ENCODE data around the gene MLC1.
"Not testable (repeated sequence)": the region's sequence is repeated elsewhere in the genome, so short reads cannot be mapped to it uniquely, and the experiment has no call there.

Gene MLC1

GRCh38 chr22:50098052-50098451, 12.8 kb upstream of the MLC1 start:
- Histone ChIP-seq H3K4me3 (ENCODE audit: low read depth in 1 of 2, low read length in 2 of 2) (no peak overlapping the region), H3K27ac (ENCODE audit: low read depth, low read length) (no peak overlapping the region), H3K4me1 (ENCODE audit: insufficient read depth, low read length) (no peaks in the 10 kb centered on the region), H3K9me3 (ENCODE audit: low read length) (no peaks in the 10 kb centered on the region), H3K27me3 (ENCODE audit: control insufficient read depth in 1 of 2, insufficient read depth in 2 of 2, low read length in 2 of 2) (no peaks in the 10 kb centered on the region), H3K9ac (ENCODE audit: low read length) (no peak overlapping the region), H3K36me3 (ENCODE audit: insufficient read depth, low read length) (no peaks in the 10 kb centered on the region)

DNA sequence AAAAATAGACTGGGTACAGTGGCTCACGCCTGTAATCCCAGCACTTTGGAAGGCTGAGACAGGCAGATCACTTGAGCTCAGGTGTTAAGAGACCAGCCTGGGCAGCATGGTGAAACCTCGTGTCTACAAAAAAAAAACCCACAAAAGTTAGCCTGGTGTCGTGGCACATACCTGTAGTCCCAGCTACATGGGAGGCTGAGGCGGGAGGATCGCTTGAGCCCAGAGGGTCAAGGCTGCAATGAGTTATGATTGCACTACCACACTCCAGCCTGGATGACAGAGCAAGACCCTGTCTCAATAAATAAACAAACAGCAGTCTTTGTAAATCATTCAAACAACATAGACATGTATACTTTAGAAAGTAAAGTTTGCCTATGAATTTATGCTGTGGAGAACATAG, 7.1 kb upstream of the MLC1 start:
- no peak overlapping the region for H3K4me3 ChIP-seq (ENCODE audit: low read depth in 1 of 2, low read length in 2 of 2)
- no peaks in the 10 kb centered on the region for H3K4me1 ChIP-seq (ENCODE audit: insufficient read depth, low read length)
- H3K9ac ChIP-seq (ENCODE audit: low read length), result no peak overlapping the region
- peaks cover 10 to 13% of the 10 kb centered on the region in 2 donors for H3K27me3 ChIP-seq (ENCODE audit: control insufficient read depth in 1 of 2, insufficient read depth in 2 of 2, low read length in 2 of 2)
- no peaks in the 10 kb centered on the region for H3K9me3 ChIP-seq (ENCODE audit: low read length)
- no peak overlapping the region for H3K27ac ChIP-seq (ENCODE audit: low read depth, low read length)
- no peaks in the 10 kb centered on the region for H3K36me3 ChIP-seq (ENCODE audit: insufficient read depth, low read length)

GRCh38 chr22:50091092-50091768, 6.0 kb upstream of the MLC1 start:
- H3K9ac ChIP-seq (ENCODE audit: low read length), result no peak overlapping the region
- H3K9me3 ChIP-seq (ENCODE audit: low read length), result no peaks in the 10 kb centered on the region
- no peak overlapping the region for H3K4me3 ChIP-seq (ENCODE audit: low read depth in 1 of 2, low read length in 2 of 2)
- H3K27ac ChIP-seq (ENCODE audit: low read depth, low read length), result no peak overlapping the region
- H3K4me1 ChIP-seq (ENCODE audit: insufficient read depth, low read length), result no peaks in the 10 kb centered on the region
- H3K36me3 ChIP-seq (ENCODE audit: insufficient read depth, low read length), result no peaks in the 10 kb centered on the region
- peaks cover 11 to 16% of the 10 kb centered on the region in 2 donors for H3K27me3 ChIP-seq (ENCODE audit: control insufficient read depth in 1 of 2, insufficient read depth in 2 of 2, low read length in 2 of 2)

DNA sequence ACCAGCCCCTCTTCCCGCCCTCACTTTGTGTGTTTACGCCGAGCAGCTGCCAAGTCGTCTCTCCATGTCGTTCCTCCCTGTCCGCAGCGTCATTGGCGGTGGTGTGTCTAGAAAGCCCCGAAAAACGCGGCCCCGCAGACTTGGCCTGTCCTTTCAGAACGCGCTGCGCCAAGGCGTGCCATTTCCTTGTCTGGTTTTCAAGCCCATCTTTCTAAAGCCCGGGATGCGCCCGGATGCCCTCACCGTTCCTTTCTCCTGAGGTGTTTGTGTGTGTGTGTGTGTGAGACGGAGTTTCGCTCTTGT, 5.1 kb upstream of the MLC1 start:
- H3K27me3 ChIP-seq (ENCODE audit: control insufficient read depth in 1 of 2, insufficient read depth in 2 of 2, low read length in 2 of 2), result peaks cover 11 to 16% of the 10 kb centered on the region in 2 donors

GRCh38 chr22:50089682-50090411, 4.6 kb upstream of the MLC1 start, which contains the start of gene MOV10L1:
MOV10L1 (plus strand) TSS chr22:50090006; CDS start chr22:50090089, 83 bp downstream.
- no peak within 1 kb of the TSS for H3K4me3 ChIP-seq (ENCODE audit: low read depth in 1 of 2, low read length in 2 of 2)
- H3K9ac ChIP-seq (ENCODE audit: low read length), result no peak within 1 kb of the TSS
- H3K4me1 ChIP-seq (ENCODE audit: insufficient read depth, low read length), result no peaks in the 10 kb centered on the region
- no peaks in the 10 kb centered on the region for H3K9me3 ChIP-seq (ENCODE audit: low read length)
- H3K27ac ChIP-seq (ENCODE audit: low read depth, low read length), result no peak within 1 kb of the TSS
- H3K27me3 ChIP-seq (ENCODE audit: control insufficient read depth in 1 of 2, insufficient read depth in 2 of 2, low read length in 2 of 2), result peaks cover 11 to 16% of the 10 kb centered on the region in 2 donors
- no peaks in the 10 kb centered on the region for H3K36me3 ChIP-seq (ENCODE audit: insufficient read depth, low read length)

More for the DNA sequence above, 5.1 kb upstream of the MLC1 start:
- Histone ChIP-seq H3K4me1 (ENCODE audit: insufficient read depth, low read length) (no peaks in the 10 kb centered on the region), H3K27ac (ENCODE audit: low read depth, low read length) (no peak overlapping the region), H3K9me3 (ENCODE audit: low read length) (no peaks in the 10 kb centered on the region), H3K36me3 (ENCODE audit: insufficient read depth, low read length) (no peaks in the 10 kb centered on the region), H3K4me3 (ENCODE audit: low read depth in 1 of 2, low read length in 2 of 2) (no peak overlapping the region), H3K9ac (ENCODE audit: low read length) (no peak overlapping the region)

- Histone ChIP-seq H3K9ac (ENCODE audit: low read length) (no peak overlapping the region), H3K9me3 (ENCODE audit: low read length) (no peaks in the 10 kb centered on the region), H3K4me1 (ENCODE audit: insufficient read depth, low read length) (no peaks in the 10 kb centered on the region), H3K27me3 (ENCODE audit: control insufficient read depth in 1 of 2, insufficient read depth in 2 of 2, low read length in 2 of 2) (peaks cover 11 to 20% of the 10 kb centered on the region in 2 donors), H3K36me3 (ENCODE audit: insufficient read depth, low read length) (no peaks in the 10 kb centered on the region), H3K4me3 (ENCODE audit: low read depth in 1 of 2, low read length in 2 of 2) (no peak overlapping the region), H3K27ac (ENCODE audit: low read depth, low read length) (no peak overlapping the region)
These were observed 4.0 kb upstream of the MLC1 start for GRCh38 chr22:50089231-50089630.

GRCh38 chr22:50088096-50088495, 2.9 kb upstream of the MLC1 start:
- Histone ChIP-seq H3K27ac (ENCODE audit: low read depth, low read length) (no peak overlapping the region), H3K4me3 (ENCODE audit: low read depth in 1 of 2, low read length in 2 of 2) (no peak overlapping the region), H3K27me3 (ENCODE audit: control insufficient read depth in 1 of 2, insufficient read depth in 2 of 2, low read length in 2 of 2) (peaks cover 11 to 32% of the 10 kb centered on the region in 2 donors), H3K9ac (ENCODE audit: low read length) (no peak overlapping the region), H3K9me3 (ENCODE audit: low read length) (no peaks in the 10 kb centered on the region), H3K36me3 (ENCODE audit: insufficient read depth, low read length) (no peaks in the 10 kb centered on the region), H3K4me1 (ENCODE audit: insufficient read depth, low read length) (no peaks in the 10 kb centered on the region)

DNA sequence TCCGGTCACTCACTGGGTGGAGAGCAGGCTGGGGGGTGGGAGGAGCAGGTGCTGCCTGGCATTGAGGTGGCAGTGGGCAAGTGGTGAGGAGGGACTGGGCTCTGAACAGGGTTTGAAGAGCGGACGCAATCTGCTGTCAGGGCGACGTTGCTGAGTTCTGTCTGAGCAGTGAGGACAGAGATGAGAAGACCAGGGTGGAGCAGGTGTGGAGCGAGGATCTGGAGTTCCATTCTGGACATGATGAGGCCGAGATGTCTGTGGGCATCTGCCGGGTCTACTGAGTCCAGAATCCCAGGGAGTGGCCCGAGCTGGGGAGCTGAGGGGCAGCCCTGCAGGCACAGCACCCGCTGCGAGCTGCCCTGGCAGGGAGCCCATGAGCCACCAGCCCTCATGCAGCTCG, 2.4 kb upstream of the MLC1 start:
- Histone ChIP-seq H3K27me3 (ENCODE audit: control insufficient read depth in 1 of 2, insufficient read depth in 2 of 2, low read length in 2 of 2) (peaks cover 11 to 35% of the 10 kb centered on the region in 2 donors), H3K36me3 (ENCODE audit: insufficient read depth, low read length) (no peaks in the 10 kb centered on the region), H3K27ac (ENCODE audit: low read depth, low read length) (no peak overlapping the region), H3K4me1 (ENCODE audit: insufficient read depth, low read length) (no peaks in the 10 kb centered on the region), H3K4me3 (ENCODE audit: low read depth in 1 of 2, low read length in 2 of 2) (no peak overlapping the region), H3K9me3 (ENCODE audit: low read length) (no peaks in the 10 kb centered on the region), H3K9ac (ENCODE audit: low read length) (no peak overlapping the region)

- H3K27me3 ChIP-seq (ENCODE audit: control insufficient read depth in 1 of 2, insufficient read depth in 2 of 2, low read length in 2 of 2), result peaks cover 11 to 35% of the 10 kb centered on the region in 2 donors
- H3K27ac ChIP-seq (ENCODE audit: low read depth, low read length); H3K4me3 ChIP-seq (ENCODE audit: low read depth in 1 of 2, low read length in 2 of 2); H3K36me3 ChIP-seq (ENCODE audit: insufficient read depth, low read length); H3K9ac ChIP-seq (ENCODE audit: low read length); H3K4me1 ChIP-seq (ENCODE audit: insufficient read depth, low read length); H3K9me3 ChIP-seq (ENCODE audit: low read length): not testable (repeated sequence)
These were observed 1.7 kb upstream of the MLC1 start for GRCh38 chr22:50086975-50087374.

DNA sequence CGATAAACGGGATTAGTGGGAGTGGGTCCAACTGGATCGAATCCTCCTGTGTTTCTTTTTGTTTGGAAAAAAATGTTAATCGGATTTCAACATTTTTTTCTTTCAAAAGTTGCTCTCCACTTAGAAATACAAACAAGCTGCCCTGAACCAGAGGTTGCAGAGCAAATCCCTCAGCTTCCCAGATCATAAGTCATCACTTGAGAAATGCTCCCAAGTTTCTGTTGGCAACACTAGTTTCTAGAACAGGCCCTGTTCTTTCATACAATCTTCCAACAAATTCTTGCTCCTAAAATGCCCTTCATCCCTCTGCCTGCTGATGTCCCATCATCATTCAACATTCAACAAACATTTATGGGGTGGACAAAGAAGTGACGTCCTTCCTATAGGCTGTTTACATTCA, 1.3 kb upstream of the MLC1 start:
- H3K27me3 ChIP-seq (ENCODE audit: control insufficient read depth in 1 of 2, insufficient read depth in 2 of 2, low read length in 2 of 2), result peaks cover 11 to 35% of the 10 kb centered on the region in 2 donors
- H3K9me3 ChIP-seq (ENCODE audit: low read length), result no peaks in the 10 kb centered on the region
- no peaks in the 10 kb centered on the region for H3K36me3 ChIP-seq (ENCODE audit: insufficient read depth, low read length)
- no peak overlapping the region for H3K9ac ChIP-seq (ENCODE audit: low read length)
- no peak overlapping the region for H3K27ac ChIP-seq (ENCODE audit: low read depth, low read length)
- no peaks in the 10 kb centered on the region for H3K4me1 ChIP-seq (ENCODE audit: insufficient read depth, low read length)
- H3K4me3 ChIP-seq (ENCODE audit: low read depth in 1 of 2, low read length in 2 of 2), result no peak overlapping the region

DNA sequence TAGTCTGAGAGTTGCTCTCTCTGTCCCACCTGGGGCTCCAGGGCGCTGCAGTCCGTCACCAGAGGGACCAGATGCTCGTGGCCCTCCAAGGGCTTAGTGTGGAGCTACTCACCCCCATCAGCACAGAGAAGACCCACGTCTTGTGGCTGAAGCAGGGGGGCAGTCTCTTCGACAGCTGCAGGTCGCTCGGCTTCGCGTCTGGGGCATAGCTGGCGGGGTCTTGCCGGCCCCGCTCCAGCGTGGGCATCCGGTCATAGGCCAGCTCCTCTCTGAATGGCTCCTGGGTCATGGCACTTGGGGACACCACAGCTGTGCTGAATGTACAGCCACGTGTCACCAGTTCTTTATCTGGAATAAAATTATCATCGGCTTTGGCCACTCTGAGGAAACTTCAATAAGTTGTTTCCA, 608 bp downstream of the MLC1 start:
- Histone ChIP-seq H3K27ac (ENCODE audit: low read depth, low read length) (no peak overlapping the region), H3K4me1 (ENCODE audit: insufficient read depth, low read length) (no peaks in the 10 kb centered on the region), H3K9ac (ENCODE audit: low read length) (no peak overlapping the region), H3K4me3 (ENCODE audit: low read depth in 1 of 2, low read length in 2 of 2) (no peak overlapping the region), H3K27me3 (ENCODE audit: control insufficient read depth in 1 of 2, insufficient read depth in 2 of 2, low read length in 2 of 2) (peaks cover 11 to 30% of the 10 kb centered on the region in 2 donors), H3K9me3 (ENCODE audit: low read length) (no peaks in the 10 kb centered on the region), H3K36me3 (ENCODE audit: insufficient read depth, low read length) (no peaks in the 10 kb centered on the region)

DNA sequence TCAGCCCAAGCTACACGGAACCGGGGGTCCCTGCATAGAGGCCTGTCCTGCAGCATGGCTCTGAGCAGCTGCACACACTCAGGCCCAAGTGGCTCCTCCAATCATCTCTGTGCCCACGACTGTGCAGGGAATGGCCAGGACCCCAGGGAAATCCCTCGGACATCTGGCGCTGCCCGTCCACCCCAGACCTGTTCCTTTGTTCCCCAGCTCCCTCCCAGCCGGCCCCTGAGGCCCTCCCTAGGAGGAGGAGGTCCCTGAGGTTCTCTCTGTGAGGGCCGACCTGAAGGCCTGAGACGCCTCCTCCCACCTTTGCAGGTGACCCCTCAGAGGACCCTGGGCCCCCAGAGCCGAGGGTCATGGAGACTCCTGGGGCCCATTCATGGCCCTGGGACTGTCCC, 1.1 kb downstream of the MLC1 start:
- H3K4me1 ChIP-seq (ENCODE audit: insufficient read depth, low read length), result no peaks in the 10 kb centered on the region
- no peak overlapping the region for H3K4me3 ChIP-seq (ENCODE audit: low read depth in 1 of 2, low read length in 2 of 2)
- H3K36me3 ChIP-seq (ENCODE audit: insufficient read depth, low read length), result no peaks in the 10 kb centered on the region
- H3K9ac ChIP-seq (ENCODE audit: low read length), result no peak overlapping the region
- no peak overlapping the region for H3K27ac ChIP-seq (ENCODE audit: low read depth, low read length)
- no peaks in the 10 kb centered on the region for H3K9me3 ChIP-seq (ENCODE audit: low read length)
- H3K27me3 ChIP-seq (ENCODE audit: control insufficient read depth in 1 of 2, insufficient read depth in 2 of 2, low read length in 2 of 2), result peaks cover 8 to 30% of the 10 kb centered on the region in 2 donors
